Activated CD4-positive, alpha-beta memory T cell treated with anti-CD3 and anti-CD28 coated beads for 36 hours (primary cell): ENCODE results near the gene OR8H3. TPM values are rescaled to one million over a fixed set of nuclear protein-coding genes. Genes with fewer than 3 reads are reported as not detected.
"Not testable (repeated sequence)": the region's sequence is repeated elsewhere in the genome, so short reads cannot be mapped to it uniquely, and the experiment has no call there.

ENCODE experiments used
- CTCF ChIA-PET: fragments of 350-600 bp; sonication (Branson Sonifier 250); formaldehyde crosslinking; loops from one replicate; lab custom pipeline; 2021; ENCODE audit warnings: antibody characterized with exemption, inconsistent platforms; lab: Charles Lee
- POLR2A ChIA-PET: fragments of 350-600 bp; sonication (Branson Sonifier 250); formaldehyde crosslinking; loops from one replicate; lab custom pipeline; 2021; ENCODE audit warnings: antibody characterized with exemption; lab: Charles Lee
- DNase-seq: peaks from one replicate; pipeline ENCODE4 v3.0.0-alpha.2; 2020
- H3K27ac Mint-ChIP-seq: one replicate; pipeline ENCODE4 v1.8.0; 2021; ENCODE audit warnings: mixed read lengths
- H3K27me3 Mint-ChIP-seq: one replicate; pipeline ENCODE4 v1.8.0; 2021; ENCODE audit warnings: mixed read lengths
- H3K36me3 Mint-ChIP-seq: one replicate; pipeline ENCODE4 v1.8.0; 2021; ENCODE audit warnings: mixed read lengths
- H3K4me1 Mint-ChIP-seq: one replicate; pipeline ENCODE4 v1.8.0; 2021; ENCODE audit warnings: low read depth, mixed read lengths
- H3K4me3 Mint-ChIP-seq: one replicate; pipeline ENCODE4 v1.8.0; 2021; ENCODE audit warnings: mild to moderate bottlenecking, mixed read lengths
- H3K9me3 Mint-ChIP-seq: one replicate; pipeline ENCODE4 v1.8.0; 2021; ENCODE audit warnings: mixed read lengths
- intact Hi-C: fragments of 100-400 bp; cut with micrococcal nuclease; formaldehyde crosslinking; loops from one replicate; pipeline ENCODE4 v1.15.1; 2023
- total RNA-seq, 2 experiments: library from RNA; stranded (reverse); gene quantifications; one replicate each; pipeline ENCODE4 v1.2.3, GENCODE V29; 2021

Gene OR8H3, protein sequence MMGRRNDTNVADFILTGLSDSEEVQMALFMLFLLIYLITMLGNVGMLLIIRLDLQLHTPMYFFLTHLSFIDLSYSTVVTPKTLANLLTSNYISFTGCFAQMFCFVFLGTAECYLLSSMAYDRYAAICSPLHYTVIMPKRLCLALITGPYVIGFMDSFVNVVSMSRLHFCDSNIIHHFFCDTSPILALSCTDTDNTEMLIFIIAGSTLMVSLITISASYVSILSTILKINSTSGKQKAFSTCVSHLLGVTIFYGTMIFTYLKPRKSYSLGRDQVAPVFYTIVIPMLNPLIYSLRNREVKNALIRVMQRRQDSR
- not detected for total RNA-seq

DNA sequence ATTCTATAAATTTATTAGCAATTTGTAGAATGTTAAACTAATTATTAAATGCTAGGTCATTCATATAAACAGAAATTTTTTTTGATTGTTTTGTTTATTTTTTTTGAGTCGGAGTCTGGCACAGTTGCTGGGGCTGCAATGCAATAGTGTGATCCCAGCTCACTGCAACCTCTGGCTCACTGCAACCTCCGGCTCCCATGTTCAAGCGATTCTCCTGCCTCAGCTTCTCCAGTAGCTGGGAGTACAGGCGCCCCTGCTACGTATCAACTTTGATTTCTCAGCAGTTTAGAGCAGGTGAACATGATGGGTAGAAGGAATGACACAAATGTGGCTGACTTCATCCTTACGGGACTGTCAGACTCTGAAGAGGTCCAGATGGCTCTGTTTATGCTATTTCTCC is at the start of gene OR8H3:
Gene OR8H3 (plus strand): TSS at position 301 of the 400 bp plus-strand sequence. CDS start 0 bp downstream, at position 301.
- intact Hi-C loops, result no loop called here
- no peak within 1 kb of the TSS for H3K4me3 Mint-ChIP-seq

DNA sequence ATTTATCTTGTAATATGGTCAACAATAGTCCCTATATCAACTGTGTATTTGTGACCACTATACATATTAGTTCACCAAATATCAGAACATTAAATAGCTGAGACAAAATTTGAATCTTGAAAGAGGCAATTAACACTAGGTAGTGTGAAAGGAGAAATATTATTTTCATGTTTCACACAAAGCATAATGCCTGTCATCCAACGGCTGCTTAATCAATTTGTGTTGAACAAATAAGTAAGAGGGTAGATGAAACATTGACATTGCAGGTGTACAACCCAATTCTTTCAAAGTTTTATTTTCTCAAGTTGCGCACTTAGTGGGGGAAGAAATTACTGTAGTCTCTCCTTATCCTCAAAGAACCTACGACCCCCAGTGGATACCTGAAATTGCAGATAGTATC is 32.5 kb upstream of the OR8H3 start:
- CTCF ChIA-PET, result no interaction called here
- Mint-ChIP-seq H3K4me3 (no peak overlapping the region), H3K27ac (no peak overlapping the region)

More for the DNA sequence above, at the start of gene OR8H3:
- CTCF ChIA-PET, result no interaction called here
- Mint-ChIP-seq H3K4me1 (no peaks in the 10 kb centered on the region), H3K27ac (no peak within 1 kb of the TSS), H3K36me3 (no peaks in the 10 kb centered on the region), H3K27me3 (no peaks in the 10 kb centered on the region), H3K9me3 (peaks cover 22% of the 10 kb centered on the region)
- POLR2A ChIA-PET, result no interaction called here
- DNase-seq, result no peak

DNA sequence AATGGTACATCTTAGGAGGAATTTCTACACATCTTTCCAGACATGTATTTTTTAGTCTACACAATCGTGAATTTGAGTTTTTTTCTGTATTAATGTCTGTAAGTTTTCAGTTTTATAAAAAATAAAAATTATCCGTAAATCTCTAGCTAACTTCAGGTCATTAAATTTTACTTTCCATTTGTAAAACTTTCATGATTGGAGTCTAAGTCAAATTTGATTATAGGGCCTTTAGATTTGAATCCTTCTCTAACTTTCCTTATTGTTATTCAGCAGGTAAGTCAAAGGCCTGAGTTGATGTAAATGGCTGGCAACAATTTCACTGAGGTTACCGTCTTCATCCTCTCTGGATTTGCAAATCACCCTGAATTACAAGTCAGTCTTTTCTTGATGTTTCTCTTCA is 29.2 kb upstream of the OR8H3 start, which contains the start of gene OR8I2:
Gene OR8I2 (plus strand): TSS at position 301 of the 400 bp plus-strand sequence. CDS start 0 bp downstream, at position 301.
- ChIA-PET CTCF (interaction anchor here (0.7 kb wide), 1 partner anchor 418 kb away, joined by 3 read pairs; no protein-coding TSS in a partner anchor), POLR2A (no interaction called here)
- intact Hi-C loops, result no loop called here
- Mint-ChIP-seq H3K27ac (no peak within 1 kb of the TSS), H3K27me3 (no peaks in the 10 kb centered on the region), H3K4me3 (no peak within 1 kb of the TSS), H3K4me1 (no peaks in the 10 kb centered on the region), H3K36me3 (no peaks in the 10 kb centered on the region), H3K9me3 (peaks cover 19% of the 10 kb centered on the region)
- DNase-seq, result no peak

More for the DNA sequence above, 32.5 kb upstream of the OR8H3 start:
- intact Hi-C loops, result no loop called here
- Mint-ChIP-seq H3K27me3 (no peaks in the 10 kb centered on the region), H3K4me1 (no peaks in the 10 kb centered on the region), H3K9me3 (peaks cover 13% of the 10 kb centered on the region), H3K36me3 (no peaks in the 10 kb centered on the region)
- POLR2A ChIA-PET, result no interaction called here
- no peak for DNase-seq

DNA sequence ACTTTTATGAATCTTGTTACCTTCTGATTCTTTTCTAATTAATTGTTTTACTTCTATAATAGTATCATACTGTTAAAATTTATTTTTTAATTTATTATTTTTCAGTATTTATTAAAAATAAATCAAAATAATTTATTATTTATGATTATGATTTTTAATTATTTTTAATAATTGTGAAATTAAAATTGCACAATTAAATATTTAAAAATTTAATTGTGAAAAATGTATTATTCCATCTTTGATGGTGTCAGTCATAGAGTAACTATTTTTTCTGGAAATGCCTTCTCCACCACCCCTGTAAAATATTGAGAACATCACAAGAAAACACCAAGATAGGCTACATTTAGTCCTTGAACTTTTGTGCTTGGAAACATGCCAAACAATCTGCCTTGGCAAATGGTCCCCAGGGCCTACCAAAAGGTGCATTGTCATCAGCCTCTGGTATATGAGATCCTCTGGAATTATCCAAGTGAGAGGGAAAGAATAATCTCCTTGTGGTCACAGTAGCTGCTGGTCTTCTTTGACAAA is 18.9 kb upstream of the OR8H3 start, which contains the start of gene OR8H2:
Gene OR8H2 (plus strand): TSS at position 478 of the 528 bp plus-strand sequence. CDS start 1,356 bp downstream, outside the sequence.
- intact Hi-C loops, result no loop called here
- ChIA-PET POLR2A (no interaction called here), CTCF (no interaction called here)
- H3K9me3 Mint-ChIP-seq, result peaks cover 25% of the 10 kb centered on the region
- no peaks in the 10 kb centered on the region for H3K4me1 Mint-ChIP-seq
- H3K27ac Mint-ChIP-seq, result no peak within 1 kb of the TSS
- no peak for DNase-seq
- H3K4me3 Mint-ChIP-seq, result no peak within 1 kb of the TSS
- H3K27me3 Mint-ChIP-seq, result no peaks in the 10 kb centered on the region
- H3K36me3 Mint-ChIP-seq, result no peaks in the 10 kb centered on the region

DNA sequence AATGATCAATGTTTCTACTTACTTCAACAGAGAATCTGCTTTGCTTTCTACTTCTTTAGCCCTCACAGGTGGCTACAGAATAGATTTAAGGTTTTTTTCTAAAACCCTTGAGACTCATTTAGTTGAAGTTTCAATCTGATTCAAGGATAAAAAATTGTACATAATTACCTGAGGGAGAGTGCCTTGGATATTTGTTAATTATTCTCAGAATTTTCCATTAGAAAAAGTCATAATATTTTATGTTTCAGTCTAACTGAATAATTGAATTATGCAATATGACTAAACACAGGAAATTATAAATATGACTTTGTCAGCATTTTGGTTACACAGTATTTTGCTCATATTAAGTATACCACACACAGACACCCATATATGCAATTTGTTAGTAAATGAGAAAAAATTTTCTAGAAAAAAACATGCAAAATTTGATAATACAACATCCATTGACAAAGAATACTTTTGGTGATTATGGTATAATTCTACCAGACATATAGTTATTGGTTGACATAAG is 18.0 kb downstream of the OR8H3 start, which contains the start of gene OR8J3:
Gene OR8J3 (minus strand): TSS at position 51 of the 511 bp plus-strand sequence. CDS start 2,483 bp downstream, outside the sequence.
- Mint-ChIP-seq H3K36me3 (no peaks in the 10 kb centered on the region), H3K27me3 (no peaks in the 10 kb centered on the region), H3K4me1 (no peaks in the 10 kb centered on the region), H3K9me3 (peaks cover 17% of the 10 kb centered on the region), H3K27ac (no peak within 1 kb of the TSS), H3K4me3 (no peak within 1 kb of the TSS)
- CTCF ChIA-PET, result no interaction called here
- POLR2A ChIA-PET, result no interaction called here
- no peak for DNase-seq
- intact Hi-C loops, result no loop called here

DNA sequence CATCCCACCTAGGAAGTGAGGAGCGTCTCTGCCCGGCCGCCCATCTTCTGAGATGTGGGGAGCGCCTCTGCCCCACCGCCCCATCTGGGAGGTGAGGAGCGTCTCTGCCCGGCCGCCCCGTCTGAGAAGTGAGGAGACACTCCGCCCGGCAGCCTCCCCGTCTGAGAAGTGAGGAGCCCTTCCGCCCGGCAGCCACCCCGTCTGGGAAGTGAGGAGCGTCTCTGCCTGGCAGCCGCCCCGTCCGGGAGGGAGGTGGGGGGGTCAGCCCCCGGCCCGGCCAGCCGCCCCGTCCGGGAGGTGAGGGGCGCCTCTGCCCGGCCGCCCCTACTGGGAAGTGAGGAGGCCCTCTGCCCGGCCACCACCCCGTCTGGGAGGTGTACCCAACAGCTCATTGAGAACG is 21.5 kb downstream of the OR8H3 start:
- peaks cover 16% of the 10 kb centered on the region for H3K9me3 Mint-ChIP-seq
- H3K4me1 Mint-ChIP-seq, H3K27ac Mint-ChIP-seq, H3K36me3 Mint-ChIP-seq, H3K4me3 Mint-ChIP-seq, CTCF ChIA-PET, intact Hi-C loops, DNase-seq, H3K27me3 Mint-ChIP-seq, POLR2A ChIA-PET: not testable (repeated sequence)

DNA sequence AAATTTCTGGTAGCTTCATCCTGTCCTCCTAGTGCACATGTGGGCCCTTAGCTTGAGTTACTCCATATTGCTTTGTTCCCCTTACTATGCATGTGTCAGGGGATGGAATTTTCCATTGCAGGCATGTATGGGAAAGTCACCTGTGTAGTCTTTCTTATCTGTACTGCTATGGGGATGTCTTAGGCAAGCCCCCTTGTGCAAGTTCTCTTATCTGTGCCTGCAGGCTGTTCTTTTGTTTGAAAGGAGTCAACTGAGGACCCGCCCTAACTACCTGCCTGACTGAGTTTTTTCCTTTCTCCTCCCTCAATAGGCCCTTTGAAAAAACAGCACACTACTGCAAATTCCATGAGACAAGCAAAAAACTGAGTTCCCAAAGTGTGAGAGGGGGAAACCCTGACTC is 29.2 kb downstream of the OR8H3 start:
- Mint-ChIP-seq H3K4me1 (no peaks in the 10 kb centered on the region), H3K9me3 (peaks cover 54% of the 10 kb centered on the region), H3K36me3 (no peaks in the 10 kb centered on the region), H3K27me3 (no peaks in the 10 kb centered on the region), H3K27ac (no peak overlapping the region), H3K4me3 (no peak overlapping the region)
- intact Hi-C loops, result no loop called here
- ChIA-PET POLR2A (no interaction called here), CTCF (no interaction called here)
- DNase-seq, result no peak

DNA sequence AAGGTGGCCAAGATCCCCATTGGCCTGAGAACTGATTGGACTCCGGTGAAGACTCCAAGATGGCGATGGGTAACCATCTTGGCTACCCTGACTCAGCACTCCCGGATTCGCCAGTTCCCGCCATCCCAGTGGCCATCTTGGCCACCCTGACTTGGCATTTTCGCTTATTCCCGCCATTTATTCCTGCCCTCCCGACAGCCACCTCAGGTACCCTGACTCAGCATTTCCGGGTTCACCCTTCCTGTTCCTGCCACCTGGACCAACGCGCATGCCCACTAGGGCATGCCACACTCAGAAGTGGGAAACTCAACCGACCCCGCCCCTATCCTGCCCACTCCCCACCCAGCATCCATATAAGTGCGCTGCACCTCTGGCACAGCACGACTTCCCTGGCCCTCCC is 30.2 kb downstream of the OR8H3 start:
- ChIA-PET POLR2A (no interaction called here), CTCF (no interaction called here)
- no peaks in the 10 kb centered on the region for H3K36me3 Mint-ChIP-seq
- no peaks in the 10 kb centered on the region for H3K4me1 Mint-ChIP-seq
- H3K9me3 Mint-ChIP-seq, result peaks cover 54% of the 10 kb centered on the region
- H3K4me3 Mint-ChIP-seq, result no peak overlapping the region
- DNase-seq, result no peak
- H3K27ac Mint-ChIP-seq, result no peak overlapping the region
- intact Hi-C loops, result no loop called here
- no peaks in the 10 kb centered on the region for H3K27me3 Mint-ChIP-seq

DNA sequence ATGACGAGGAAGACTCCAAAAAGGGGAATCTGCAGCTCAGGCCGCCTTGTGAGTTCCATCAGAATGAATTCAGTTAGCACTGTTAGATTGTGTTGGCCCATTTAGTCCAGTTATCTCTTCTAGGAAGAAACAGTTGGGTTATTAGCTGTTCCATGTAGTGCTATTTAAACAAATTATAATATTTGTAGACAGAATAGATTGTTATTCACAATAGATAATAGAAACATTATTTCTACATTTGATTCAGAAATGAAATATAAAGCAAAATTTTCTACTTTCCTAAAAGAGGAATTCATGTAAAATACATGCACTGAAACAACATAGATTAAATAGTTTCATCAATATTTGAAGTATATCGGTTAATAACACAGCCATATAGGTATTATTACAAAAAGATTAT is 38.0 kb downstream of the OR8H3 start, which contains the start of gene OR8K5:
Gene OR8K5 (minus strand): TSS at position 101 of the 400 bp plus-strand sequence. CDS start 0 bp downstream, at position 101.
- POLR2A ChIA-PET, result no interaction called here

DNA sequence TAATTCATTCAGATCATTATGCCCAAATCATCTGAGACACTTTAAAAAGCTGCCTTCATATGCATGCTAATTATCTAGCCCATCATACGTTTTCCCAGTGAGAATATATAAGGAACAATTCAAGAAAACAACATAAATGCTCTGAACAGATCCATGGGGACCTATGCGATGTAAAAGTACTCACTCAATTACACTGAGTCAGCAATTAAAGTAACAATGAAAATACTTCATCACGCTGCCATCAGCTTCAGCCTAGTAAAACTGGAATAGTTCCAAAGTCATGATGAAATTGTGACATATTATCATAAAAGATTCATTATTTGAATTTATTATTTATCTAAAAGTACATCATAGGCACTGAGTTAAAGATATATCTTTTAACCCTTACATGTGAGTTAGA is 41.6 kb downstream of the OR8H3 start:
- no peak for DNase-seq

More for the DNA sequence above, 38.0 kb downstream of the OR8H3 start, which contains the start of gene OR8K5:
- no peaks in the 10 kb centered on the region for H3K4me1 Mint-ChIP-seq
- no peak within 1 kb of the TSS for H3K27ac Mint-ChIP-seq
- no peaks in the 10 kb centered on the region for H3K27me3 Mint-ChIP-seq
- CTCF ChIA-PET, result no interaction called here
- no peak within 1 kb of the TSS for H3K4me3 Mint-ChIP-seq
- DNase-seq, result no peak
- peaks cover 33% of the 10 kb centered on the region for H3K9me3 Mint-ChIP-seq
- intact Hi-C loops, result no loop called here
- no peaks in the 10 kb centered on the region for H3K36me3 Mint-ChIP-seq

DNA sequence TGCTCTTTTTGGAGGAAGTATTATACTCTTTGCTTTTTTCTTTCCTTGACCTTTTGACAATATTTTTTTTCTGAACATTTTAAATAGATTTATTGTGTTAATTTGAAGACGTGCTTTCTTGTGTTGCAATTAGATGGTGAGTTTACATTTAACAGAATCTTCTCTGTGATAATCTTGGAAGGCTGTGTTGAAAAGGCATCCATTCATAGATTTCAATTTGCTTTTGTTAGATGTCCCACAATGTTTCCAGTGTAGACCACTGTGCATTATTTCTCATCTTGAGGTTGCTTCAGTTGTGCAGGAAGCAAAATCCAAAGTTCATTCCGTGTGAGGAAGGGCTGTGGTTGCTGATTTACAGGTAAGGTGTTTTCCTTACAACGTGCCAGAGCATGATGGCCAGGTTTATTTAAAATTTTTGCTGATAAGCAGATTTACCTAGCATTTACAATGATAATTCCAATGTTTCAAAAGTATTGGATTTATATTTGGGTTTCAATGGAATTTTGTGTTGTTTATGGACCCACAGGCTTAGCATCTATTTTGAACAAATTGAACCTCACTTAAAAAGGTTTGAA is 50.2 kb downstream of the OR8H3 start:
- Mint-ChIP-seq H3K4me3 (no peak overlapping the region), H3K4me1 (no peaks in the 10 kb centered on the region), H3K9me3 (peaks cover 25% of the 10 kb centered on the region), H3K27me3 (no peaks in the 10 kb centered on the region), H3K36me3 (no peaks in the 10 kb centered on the region), H3K27ac (no peak overlapping the region)
- intact Hi-C loops, result no loop called here
- ChIA-PET POLR2A (no interaction called here), CTCF (no interaction called here)
- DNase-seq, result no peak

More for the DNA sequence above, 41.6 kb downstream of the OR8H3 start:
- ChIA-PET POLR2A (no interaction called here), CTCF (no interaction called here)
- Mint-ChIP-seq H3K36me3 (no peaks in the 10 kb centered on the region), H3K27ac (no peak overlapping the region), H3K27me3 (no peaks in the 10 kb centered on the region), H3K4me3 (no peak overlapping the region), H3K4me1 (no peaks in the 10 kb centered on the region), H3K9me3 (peaks cover 26% of the 10 kb centered on the region)
- intact Hi-C loops, result no loop called here
